Activated CD4-positive, alpha-beta T cell treated with anti-CD3 and anti-CD28 coated beads for 1 hour (primary cell): ENCODE measurements around the gene NOSIP.

Experiments used
- DNase-seq: peaks from one replicate; pipeline ENCODE4 v3.0.0-alpha.2; 2020

NOSIP gene

GRCh38 chr19:49542446-49542845 is 37.9 kb downstream of the NOSIP start:
- DNase-seq: no peak

- DNase-seq: no peak
Measured at GRCh38 chr19:49541914-49542313, 38.4 kb downstream of the NOSIP start.

DNA sequence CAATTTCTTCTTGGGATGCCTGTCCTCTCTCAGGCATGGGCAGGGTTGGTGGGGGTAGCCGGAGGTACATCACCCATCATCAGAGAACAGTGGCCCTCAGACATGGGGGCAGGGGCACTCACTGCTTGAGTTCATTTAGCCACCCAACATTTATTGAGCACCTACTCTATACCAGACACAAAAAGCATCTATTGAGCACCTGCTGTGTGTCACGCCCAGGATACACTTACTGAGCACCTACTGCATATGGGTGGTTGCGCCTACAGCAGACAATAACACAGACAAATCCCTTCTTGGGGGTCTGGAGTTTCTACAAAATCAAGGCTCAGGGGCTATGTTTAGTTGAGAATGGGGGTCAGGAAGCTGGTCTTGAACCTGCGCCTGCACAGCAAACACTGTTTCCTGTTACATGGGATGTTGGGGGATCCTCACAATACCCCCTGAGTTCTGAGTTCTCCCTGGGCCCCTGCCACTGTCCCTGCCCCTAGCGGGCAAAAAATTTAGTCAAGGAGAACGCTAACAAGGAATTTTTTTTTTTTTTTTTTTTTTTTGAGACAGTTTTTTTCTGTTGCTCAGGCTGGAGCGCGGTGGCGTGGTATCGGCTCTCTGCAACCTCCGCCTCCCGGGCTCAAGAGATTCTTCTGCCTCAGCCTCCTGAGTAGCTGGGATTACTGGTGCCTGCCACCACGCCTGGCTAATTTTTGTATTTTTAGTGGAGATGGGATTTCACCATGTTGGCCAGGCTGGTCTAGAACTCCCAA is 41.0 kb downstream of the NOSIP start:
- no peak for DNase-seq

- DNase-seq: no peak
Measured at GRCh38 chr19:49538643-49539042, 41.7 kb downstream of the NOSIP start.

DNA sequence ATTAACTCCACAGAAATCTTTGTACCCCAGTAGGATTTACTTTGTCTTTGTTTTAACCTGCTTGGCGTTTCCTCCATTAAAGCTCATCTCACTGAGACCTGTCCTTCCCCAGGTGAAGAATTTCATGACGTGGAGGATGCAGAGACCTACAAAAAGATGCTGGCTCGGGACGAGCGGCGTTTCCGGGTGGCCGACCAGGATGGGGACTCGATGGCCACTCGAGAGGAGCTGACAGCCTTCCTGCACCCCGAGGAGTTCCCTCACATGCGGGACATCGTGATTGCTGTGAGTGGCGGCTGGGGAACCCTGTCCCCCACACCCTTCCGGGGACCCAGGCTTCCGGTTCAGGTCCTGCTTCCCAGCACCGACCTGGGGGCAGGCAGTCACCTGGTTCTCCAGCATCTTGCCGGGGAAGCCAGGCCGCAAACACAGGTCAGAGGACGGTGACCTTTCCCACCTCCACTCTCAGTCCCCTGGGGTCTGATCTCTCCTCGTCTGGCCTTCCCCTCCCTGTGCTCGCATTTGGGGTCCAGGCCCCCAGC is 43.4 kb downstream of the NOSIP start:
- no peak for DNase-seq

GRCh38 chr19:49534632-49535385 is 45.5 kb downstream of the NOSIP start:
- no peak for DNase-seq

GRCh38 chr19:49533551-49534488 is 46.5 kb downstream of the NOSIP start:
- peak; percentile 74 for DNase-seq

DNA sequence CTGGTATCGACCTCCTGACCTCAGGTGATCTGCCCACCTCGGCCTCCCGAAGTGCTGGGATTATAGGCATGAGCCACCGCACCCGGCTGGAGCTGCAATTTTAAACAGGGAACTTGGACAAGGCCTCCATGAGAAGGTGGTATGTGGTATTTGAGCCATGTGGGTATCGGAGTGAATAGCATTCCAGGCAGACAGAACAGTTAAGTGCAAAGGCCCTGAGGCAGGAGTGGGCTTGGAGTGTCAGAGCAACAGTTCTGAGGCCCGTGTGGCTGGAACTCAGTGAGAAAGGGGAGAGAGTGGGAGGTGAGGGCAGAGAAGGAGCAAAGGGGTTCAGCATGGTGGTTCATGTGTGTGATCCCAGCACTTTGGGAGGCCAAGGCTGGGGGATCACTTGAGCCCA is 49.6 kb downstream of the NOSIP start:
- no peak for DNase-seq

- DNase-seq: no peak
Measured at GRCh38 chr19:49528211-49528771, 52.1 kb downstream of the NOSIP start.

DNA sequence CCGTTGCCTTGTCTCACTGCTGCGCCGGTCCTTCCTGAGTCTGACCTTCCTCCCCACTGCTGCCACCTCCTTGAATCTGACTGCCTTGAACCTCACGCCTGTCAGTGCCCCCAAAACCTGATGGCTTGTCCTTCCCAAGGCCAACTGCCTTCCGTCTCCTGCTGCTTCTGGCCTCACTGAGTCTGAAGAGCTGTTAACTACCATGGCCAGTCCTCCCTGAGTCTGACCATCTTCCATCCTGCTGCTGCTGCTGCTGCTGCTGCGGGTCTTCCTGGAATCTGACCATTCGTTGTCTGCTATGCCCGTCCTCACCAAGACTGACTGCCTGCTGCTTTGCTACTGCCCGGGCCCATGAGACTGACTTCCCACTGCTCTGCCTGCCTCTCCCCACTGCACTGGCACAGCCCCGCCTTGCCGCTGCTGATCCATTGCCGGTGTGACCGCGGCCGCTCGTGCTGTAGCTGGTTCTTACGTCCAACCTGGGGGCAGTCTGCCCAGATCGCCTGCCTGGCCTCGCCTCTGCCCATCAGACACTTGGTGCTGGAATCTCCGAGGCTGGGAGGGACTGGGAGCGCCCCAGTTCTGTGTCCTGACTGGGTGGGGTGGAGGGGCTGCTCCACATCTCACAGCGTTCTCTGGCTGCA is 55.4 kb downstream of the NOSIP start:
- no peak for DNase-seq

- DNase-seq: no peak
Measured at GRCh38 chr19:49520705-49521319, 59.5 kb downstream of the NOSIP start.

GRCh38 chr19:49518033-49518432 is 62.3 kb downstream of the NOSIP start:
- DNase-seq: no peak

DNA sequence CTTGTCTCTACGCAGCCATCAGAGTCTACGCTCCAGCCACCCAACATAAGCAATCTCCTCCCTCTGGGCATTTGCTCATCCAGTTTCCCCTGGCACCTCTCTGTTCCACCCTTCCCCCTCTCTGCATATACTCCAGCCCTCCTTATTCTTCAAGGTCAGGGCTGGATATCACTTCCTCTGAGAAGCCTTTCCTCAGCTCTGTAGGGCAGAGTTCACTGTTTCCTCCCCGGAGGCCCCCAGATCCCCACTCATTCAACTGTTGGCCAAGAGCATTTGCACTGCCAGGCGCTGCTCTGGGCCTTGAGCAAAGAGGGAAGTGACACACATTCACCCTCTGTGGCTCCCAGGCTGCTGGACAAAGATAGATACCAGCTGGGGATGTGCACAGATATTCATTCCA is 64.6 kb downstream of the NOSIP start:
- DNase-seq: no peak

DNA sequence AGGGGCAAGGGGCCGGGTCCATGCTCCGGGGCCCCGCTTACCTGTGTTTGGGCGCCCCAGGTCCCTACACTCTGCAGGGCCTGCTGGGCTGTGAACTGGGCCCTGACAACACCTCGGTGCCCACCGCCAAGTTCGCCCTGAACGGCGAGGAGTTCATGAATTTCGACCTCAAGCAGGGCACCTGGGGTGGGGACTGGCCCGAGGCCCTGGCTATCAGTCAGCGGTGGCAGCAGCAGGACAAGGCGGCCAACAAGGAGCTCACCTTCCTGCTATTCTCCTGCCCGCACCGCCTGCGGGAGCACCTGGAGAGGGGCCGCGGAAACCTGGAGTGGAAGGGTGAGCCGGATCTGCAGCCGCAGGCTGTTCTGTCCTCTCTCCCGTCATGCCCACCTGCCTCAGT is 66.2 kb downstream of the NOSIP start:
- DNase-seq: no peak

DNA sequence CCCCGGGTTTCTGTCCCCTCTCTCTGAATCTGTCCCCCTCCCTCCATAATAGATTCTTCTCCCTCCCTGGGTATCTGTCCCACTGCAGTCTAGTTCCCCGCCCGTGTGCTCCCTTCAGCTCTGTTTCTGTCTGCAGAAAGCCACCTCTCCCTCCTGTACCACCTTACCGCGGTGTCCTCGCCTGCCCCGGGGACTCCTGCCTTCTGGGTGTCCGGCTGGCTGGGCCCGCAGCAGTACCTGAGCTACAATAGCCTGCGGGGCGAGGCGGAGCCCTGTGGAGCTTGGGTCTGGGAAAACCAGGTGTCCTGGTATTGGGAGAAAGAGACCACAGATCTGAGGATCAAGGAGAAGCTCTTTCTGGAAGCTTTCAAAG is 66.6 kb downstream of the NOSIP start:
- no peak for DNase-seq

DNA sequence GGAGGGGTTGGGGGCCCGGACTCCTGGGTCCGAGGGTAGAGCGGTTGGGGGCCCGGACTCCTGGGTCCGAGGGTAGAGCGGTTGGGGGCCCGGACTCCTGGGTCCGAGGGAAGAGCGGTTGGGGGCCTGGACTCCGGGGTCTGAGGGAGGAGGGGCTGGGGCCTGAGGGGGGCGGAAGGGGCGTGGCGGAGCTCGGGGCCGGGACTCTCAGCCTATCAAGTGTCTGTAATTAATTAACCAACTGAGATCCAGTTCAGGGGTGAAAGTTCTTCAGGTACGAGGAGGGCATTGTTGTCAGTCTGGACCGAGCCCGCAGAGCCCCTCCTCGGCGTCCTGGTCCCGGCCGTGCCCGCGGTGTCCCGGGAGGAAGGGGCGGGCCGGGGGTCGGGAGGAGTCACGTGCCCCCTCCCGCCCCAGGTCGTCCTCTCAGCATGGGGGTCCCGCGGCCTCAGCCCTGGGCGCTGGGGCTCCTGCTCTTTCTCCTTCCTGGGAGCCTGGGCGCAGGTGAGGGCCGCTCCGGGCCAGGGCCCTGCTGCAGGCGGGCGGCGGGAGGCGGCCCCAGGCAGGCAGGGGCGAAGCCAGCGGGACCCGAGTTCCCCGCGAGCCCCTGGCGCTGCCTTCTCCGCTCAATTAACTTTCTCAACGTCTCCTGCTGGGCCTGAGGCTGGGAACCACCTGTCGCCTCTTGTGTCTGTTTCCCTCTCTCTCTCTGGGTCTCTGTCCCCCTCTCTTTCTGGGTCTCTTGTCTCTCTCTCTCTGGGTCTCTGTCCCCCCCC is 67.2 kb downstream of the NOSIP start:
- DNase-seq: no peak

DNA sequence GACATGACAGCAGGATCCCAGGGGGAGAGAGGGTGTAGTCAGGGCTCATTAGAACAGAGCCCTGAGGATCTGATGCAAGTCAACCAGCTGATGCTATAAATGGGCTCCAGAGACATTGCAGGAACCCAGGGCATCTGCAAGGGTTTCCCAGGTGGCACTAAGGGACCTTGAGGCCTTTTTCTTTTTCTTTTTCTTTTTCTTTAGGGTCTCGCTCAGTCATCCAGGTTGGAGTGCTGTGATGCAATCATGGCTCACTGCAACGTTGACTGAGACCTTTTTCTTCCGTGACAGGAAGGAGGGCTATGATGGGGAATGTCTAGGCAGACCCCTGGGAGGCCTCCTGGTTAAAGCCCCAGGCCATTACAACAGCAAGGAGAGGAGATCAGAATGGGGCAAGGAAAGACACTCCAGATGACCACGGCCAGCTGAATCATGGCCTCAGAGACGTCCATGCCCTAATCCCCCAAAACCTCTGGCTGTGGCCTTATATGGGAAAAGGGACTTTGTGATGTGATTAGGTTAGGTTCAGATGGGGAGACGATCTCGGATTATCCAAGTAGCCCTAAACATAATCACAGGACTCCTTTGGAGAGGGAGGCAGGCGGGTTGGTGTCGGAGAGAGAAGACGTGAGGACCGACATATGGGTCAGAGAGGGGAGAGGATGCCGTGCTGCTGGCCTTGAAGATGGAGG is 72.4 kb downstream of the NOSIP start:
- no peak for DNase-seq

DNA sequence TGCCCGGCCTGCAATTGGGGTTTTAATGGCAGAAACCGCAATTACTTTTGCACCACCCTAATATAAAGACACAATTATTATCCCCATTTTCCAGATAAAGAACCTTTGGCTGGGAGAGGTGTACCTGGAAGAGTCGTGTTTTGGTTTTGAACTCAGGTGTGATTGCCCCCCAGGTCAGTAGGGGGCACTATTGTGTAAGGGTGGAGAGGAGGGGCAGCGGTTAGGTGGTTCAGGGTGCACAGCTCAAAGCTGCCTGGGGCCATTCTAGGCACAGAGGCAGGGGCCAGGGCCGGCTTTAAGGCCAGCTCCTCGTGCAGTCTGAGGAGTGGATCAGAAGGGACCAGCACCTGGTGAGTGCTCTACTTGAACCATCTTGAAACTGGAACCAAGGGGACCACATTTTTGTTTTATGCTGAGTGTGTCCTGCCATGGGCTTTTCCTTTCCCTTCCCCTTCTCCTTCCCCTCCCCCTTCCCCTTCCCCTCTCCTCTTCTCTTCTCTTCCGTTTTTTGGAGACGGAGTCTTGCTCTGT is 73.7 kb downstream of the NOSIP start:
- DNase-seq: peak; percentile 67
